ENCODE data around the gene ITPK1.

GRCh38 chr14:92987713-92988510 is 127.8 kb downstream of the ITPK1 start:
- TF ChIP-seq POLR2AphosphoS5 (IDR thresholded peaks at IDR 0.05; ENCODE audit: low read depth, low read length) (no peak), TAF1 (IDR thresholded peaks at IDR 0.05; ENCODE audit: borderline replicate concordance, insufficient read depth, low read length) (no peak), SIN3A (IDR thresholded peaks at IDR 0.05; ENCODE audit: borderline replicate concordance, insufficient read depth, low read length) (no peak), REST (IDR thresholded peaks at IDR 0.05; ENCODE audit: insufficient read depth in 1 of 2, low read depth in 2 of 2, low read length in 2 of 2) (no peak), FOXP2 (optimal IDR thresholded peaks at IDR 0.05; ENCODE audit: borderline replicate concordance, extremely low read depth, extremely low read length, insufficient read depth) (no peak)

Data from PFSK-1 (cell line).